Measurements from ENCODE around the gene CDH4.

CDH4 gene

GRCh38 chr20:61803915-61804751, 552.1 kb downstream of the CDH4 start:
- DNase-seq = no peak

- no peak for DNase-seq
Measured at GRCh38 chr20:61804752-61805295, 552.8 kb downstream of the CDH4 start.

- no peak for DNase-seq
Measured at GRCh38 chr20:61805365-61805764, 553.3 kb downstream of the CDH4 start.

GRCh38 chr20:61805781-61806180, 553.7 kb downstream of the CDH4 start:
- DNase-seq = no peak

DNA sequence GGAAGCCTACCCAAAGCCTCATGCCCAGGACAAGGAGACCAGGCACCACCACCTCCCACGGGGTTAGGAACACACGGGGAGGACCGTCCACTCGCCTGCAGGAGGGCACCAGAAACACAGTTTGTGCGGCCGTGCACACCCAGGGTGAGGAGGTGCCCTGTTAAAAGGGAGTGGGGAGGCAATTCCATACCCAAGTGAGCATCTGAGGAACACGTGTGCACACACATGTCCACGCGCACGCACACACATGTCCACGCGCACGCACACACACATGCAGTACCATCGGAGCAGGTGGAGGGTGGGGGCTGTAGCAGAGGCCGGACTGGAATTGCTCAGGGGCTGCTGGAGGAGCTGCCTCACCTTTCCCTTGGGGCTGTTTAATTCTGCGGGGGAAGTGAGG, 554.3 kb downstream of the CDH4 start:
- no peak for DNase-seq

DNA sequence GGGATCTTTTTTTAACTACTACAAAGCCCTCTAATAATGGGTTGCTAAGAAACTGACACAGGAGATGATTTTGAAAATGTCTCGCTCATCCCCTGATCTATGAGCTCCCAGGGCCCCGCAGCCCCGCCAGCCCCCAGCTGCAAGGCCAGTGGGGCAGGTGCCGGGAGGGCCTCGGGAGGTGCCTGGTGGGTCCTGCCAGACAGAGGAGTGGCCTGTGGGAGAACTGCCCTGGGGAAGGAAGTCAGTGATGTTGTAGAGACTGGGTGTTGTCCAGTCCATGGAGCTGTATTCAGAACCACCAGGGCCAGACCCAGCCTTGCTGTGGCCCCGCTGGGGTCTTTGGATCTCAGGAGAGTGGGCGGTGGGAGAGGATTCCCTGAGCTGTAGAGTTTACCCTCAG, 554.9 kb downstream of the CDH4 start:
- DNase-seq = no peak

DNA sequence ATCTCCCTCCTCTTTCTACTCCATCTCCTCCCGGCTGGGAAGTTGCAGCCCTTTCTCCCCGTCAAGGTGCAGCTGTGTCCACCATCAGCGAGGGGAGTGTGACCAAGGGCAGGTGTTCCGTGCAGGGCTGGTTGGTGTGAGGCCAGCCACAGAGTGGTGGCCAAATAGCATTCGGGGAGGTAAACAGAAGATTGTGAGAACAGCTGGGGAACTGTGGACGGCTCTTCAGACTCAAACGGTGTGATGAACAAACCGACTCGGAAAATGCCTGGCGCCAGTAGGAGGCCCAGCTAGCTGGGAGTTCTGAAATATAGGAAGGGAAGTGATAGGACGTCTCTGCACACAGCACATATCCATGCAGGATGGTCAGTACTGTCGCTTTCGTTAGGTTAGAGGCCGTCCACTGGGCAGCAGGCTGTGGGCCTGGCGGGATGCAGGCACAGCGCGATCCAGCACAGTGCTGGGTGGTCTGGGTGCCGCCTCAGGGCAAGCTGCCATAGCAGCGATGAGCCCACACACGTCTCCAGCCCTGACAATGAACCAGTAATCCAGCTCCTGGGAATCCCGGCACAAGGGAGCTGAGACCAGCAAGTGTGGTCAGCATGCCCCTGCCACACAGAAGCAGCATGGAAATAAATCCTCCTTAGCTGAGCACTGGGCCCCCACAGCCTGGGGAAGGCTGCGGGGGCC, 555.6 kb downstream of the CDH4 start:
- no peak for DNase-seq

GRCh38 chr20:61808447-61808846, 556.4 kb downstream of the CDH4 start:
- no peak for DNase-seq

DNA sequence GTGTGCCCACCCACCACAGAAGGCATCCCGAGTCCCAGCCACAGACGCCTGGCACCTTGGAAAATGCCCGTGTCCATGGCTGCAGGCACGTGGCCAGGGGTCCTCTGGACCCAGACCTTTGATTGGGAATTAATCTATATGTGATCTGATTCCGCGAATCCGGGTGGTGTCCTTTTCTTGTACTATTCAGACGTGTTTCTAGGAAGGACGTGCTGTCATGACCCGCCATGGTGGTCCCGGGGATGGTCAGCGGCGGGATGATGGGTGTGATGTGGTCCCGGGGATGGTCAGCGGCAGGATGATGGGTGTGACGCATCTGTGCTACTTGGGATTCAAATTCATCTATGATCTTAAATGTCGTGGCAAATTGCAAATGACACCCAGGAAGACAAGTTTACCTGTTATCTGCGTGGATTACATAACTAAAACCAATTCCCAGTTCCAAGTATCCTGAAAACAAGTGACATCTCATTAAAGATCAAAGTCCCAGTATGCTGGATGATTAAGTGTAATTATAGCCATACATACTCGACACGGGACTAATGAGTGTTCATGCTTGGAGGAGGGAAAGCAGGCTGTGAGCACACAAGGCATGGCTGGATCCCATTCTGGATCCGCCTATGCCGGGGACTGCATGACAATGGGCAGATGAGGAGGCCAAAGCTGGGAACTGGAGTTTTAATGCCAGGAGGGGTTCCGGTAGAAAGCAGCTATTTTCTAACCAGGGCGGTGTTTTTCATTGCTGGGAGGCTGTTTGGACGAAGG, 557.1 kb downstream of the CDH4 start:
- no peak for DNase-seq

- DNase-seq = no peak
Measured at GRCh38 chr20:61810066-61810737, 558.1 kb downstream of the CDH4 start.

DNA sequence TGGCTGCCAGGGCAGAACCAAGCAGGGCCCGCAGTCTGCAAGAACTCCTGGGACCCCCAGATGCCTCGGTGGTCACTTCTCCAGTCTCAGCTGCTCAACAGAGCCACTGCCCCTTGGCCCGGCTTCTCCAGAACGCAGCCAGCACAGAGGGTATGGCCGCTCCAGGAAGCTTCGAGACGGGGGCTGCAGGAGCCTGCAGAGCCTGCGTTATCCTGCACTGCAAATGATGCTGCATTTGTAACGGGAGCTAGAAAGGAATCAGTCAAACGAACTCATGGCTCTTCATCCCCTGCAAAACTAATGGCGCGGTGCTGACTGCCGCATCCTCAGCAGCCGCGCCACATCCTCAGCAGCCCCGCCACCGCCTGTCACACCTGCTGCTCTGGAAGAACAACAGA, 558.7 kb downstream of the CDH4 start:
- DNase-seq = no peak

DNA sequence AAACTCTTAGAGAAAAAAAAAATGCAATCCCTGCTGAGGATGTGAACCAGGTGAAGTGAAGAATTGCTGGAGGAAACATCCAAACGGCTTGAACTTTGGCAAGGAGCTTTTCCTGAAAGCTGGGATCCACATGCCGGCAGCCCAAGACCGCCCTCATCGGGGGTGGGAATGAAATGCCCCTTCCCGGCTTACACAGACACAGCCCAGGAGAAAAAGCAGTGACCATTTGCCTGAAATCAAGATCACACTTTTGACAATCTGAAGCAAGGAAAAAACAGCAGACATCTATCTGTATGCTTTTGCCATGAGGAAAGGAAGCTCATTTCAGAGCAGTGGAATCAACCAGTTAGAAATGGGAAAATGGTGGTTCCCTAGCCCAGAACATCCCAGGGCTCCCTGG, 559.1 kb downstream of the CDH4 start:
- DNase-seq = no peak

GRCh38 chr20:61812121-61812844, 560.2 kb downstream of the CDH4 start:
- no peak for DNase-seq

DNA sequence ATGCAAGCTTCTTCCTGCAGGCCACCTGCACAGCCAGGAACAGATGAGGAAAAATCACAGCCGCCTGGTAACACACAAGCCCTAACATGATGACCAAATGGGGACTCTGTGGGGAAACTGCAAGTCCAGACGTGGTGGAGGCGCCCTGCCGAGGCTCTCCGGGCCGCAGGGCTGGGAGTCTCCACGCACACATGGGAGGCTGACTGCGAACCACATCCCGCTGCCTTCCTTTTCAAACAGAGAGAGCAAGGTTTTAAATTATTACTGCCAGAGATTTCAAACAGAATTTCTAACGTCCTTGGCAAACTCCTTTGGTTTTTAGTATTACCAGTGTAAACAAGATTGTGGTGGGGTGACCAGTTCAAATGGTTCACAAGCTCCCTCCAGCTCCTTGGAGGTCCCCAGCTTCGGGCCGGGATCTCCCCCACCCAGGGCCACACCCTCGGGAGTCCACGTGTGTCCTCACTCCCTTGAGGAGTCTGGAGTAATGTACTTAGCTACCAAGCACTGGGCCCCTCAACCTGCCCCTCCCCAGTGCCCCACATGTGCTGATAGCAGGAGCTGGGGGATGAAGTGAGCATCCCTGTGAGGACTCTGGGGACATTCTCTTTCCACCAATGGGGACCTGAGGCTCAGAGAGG, 560.9 kb downstream of the CDH4 start:
- DNase-seq = no peak

- DNase-seq = no peak
Measured at GRCh38 chr20:61813791-61814190, 561.7 kb downstream of the CDH4 start.

DNA sequence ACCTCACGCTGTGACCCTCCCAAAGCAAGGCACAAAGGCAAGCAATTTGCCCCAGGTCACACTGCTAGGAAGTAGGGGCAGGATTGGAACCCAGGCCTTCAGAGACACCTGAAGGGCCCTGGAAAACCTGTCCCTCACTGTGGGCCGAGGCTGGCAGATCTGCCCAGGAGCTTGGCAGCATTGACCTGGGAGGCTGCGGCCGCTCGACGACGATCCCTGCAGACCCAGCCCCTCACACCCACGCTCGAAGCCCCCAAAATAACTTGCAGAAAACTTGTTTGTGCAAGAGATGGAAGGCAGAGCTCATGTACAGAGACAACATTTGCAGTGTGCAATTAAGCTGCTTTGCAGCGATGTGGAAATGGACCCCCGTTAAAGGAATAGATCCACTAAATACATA, 562.2 kb downstream of the CDH4 start:
- DNase-seq = no peak

DNA sequence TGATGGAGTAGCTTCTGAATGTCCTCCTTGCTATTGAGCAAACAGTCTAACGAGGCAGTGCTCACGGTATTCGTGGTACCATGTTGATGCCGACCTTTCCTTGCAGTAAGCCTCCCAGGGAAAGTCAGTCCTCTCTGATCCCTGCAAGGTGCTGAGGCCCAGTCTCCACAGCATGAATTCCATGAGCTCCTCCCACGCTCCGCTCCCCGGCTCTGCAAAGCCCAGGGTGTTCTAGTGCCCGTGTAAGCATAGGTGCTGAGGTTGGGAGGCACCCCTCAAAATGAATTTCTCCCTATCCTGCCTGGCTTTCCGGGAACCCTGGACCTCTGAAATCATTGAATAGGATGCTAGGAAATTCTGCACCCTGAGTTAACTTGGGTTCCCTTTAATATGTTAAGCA, 562.7 kb downstream of the CDH4 start:
- DNase-seq = no peak

DNA sequence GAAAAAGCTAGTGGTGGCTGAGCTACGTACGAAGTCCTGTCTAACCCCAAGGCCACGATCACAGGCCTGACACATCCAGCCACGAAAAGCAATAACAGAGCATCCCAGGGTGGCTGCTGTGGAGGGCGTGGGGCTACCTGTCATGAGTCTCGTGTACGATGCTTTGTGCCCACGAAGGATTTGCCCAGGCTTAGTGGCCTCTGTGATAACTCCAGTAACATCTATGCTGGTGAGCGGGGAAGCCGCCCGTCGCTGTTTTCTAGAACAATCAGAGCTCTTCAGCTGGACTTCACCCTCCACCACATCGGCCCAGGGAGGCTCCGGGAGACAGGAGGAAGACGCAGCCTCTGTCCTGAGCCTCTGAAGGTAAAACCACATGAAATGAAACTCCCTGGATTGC, 563.1 kb downstream of the CDH4 start:
- DNase-seq = no peak

DNA sequence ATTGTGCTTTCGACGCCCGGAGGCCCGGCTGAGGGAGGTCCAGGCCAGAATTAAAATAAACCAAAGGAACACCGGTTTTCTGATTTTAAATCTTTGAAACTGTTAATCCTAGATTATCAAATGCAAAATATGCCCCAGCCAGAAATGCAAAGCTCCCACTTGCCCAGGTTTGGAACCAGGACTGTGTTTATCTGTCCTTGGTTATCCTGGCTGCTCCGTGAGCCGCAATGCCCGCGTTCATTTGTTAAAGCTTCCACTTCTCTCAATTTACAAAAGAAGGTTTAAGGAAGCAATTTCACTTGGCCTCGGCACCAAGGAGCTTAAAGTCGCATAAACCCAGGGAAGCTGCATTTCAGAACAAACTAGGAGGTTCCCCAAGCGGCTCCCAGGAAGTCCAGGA, 563.6 kb downstream of the CDH4 start:
- DNase-seq = no peak

DNA sequence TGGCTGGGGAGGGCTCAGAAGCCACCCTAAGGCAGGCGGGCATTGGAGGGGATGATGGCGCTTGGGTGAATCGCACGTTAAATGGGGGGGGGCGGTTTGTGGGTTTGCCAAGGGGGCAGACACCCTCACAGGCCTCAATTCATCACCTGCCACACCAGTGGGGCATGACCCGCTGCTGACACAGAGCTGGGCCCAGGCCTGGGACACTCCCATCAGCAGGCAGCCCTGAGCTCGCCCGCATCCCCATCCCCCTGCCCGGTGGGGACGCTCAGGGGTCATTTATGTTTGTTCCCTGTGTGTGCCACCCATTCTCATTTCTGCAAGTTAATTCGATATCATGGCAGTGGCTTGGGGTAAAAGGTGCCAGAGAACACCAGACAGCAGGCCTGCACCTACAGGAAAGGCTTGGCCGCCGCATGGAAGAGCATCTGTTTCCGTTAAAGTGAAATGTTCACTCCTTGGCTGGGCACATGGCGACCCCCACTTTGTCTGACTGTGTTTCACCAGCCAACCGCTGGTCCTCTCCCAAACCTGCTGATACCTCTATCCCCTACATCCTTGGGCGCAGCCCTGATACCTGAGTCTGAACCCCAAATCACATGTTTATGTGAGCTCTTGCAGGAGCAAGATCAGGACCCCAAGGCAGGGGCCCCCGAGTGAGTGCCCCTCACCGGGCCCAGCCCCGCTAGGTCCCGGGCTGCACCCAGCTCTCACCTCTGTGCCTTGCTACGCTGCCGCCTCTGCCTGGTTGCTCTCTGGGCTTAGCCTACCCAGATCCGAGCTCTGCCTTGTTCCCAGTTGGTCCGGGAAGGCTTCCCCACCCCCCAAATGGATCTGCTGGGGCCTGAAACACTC, 564.8 kb downstream of the CDH4 start:
- DNase-seq = no peak

DNA sequence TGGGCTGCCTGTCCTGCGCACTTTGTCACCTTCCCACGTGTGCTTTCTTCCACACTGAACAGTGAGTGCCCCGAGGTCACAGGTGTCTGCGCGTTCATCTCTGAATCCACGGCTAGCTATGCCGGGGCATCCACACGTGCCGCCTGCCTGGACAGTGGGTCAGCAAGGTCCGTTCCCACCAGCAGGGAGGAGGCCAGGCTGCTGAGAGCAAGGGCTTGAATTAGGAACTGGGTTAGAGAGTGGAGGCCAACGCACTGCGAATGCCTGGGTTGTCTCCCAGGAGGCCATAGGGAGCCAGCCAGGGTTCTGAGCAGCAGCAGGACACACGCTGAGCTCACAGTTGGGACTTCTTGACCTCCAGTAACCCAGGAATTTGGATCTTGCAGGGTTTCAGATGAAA, 565.5 kb downstream of the CDH4 start:
- DNase-seq = no peak

Measured in activated naive CD4-positive, alpha-beta T cell treated with Interleukin-2 at 50 U/mL for 16 hours (primary cell).